GM12878 (cell line): ENCODE data around the gene NRXN3. TPM values are rescaled to one million over a fixed set of nuclear protein-coding genes. Genes with fewer than 3 reads are reported as not detected.

ENCODE experiments used
- ATAC-seq: fragments of 200-7000 bp; cut with Tn5 transposase; 3 replicates; pipeline ENCODE4 v1.9.1; 2020; ENCODE audit warnings: mild to moderate bottlenecking, moderate library complexity
- BruUV-seq: library from RNA; stranded (reverse); fragments of 400-500 nt; replicated peaks from 2 replicates; lab custom pipeline; 2021; lab: Mats Ljungman, UMichigan
- CTCF ChIA-PET: fragments of 300-600 bp; sonication (Branson Sonifier 250); formaldehyde crosslinking; extraction: SDS; loops from one replicate; lab custom pipeline; 2021; ENCODE audit warnings: inconsistent platforms; lab: Yijun Ruan, JAX
- POLR2A ChIA-PET: fragments of 350-600 bp; formaldehyde crosslinking; extraction: SDS; loops from one replicate; lab custom pipeline; 2021; ENCODE audit warnings: inconsistent platforms; lab: Charles Lee
- RAD21 ChIA-PET: fragments of 300-600 bp; sonication (Branson Sonifier 250); formaldehyde crosslinking; loops from one replicate; lab custom pipeline; 2023; ENCODE audit warnings: antibody characterized with exemption; ENCODE audit not compliant: unreplicated experiment; lab: Charles Lee
- SMC1A ChIA-PET: fragments of 300-600 bp; sonication (Branson Sonifier 250); formaldehyde crosslinking; loops from one replicate; lab custom pipeline; 2023; ENCODE audit not compliant: unreplicated experiment, uncharacterized antibody; lab: Charles Lee
- DNase-seq: peaks from one replicate; pipeline ENCODE4 v3.0.0-alpha.2; 2011; ENCODE audit warnings: low read depth, low spot score
- FAIRE-seq: peaks from 3 replicates; lab custom pipeline; 2011; peaks lifted over from hg19 to GRCh38; lab: Jason Lieb, UNC
- H2AFZ ChIP-seq: 2 replicates; pipeline ENCODE4 v1.6.0; 2011; ENCODE audit warnings: low read depth, low read length, control low read depth; ENCODE audit not compliant: control insufficient read depth
- H3K27ac ChIP-seq: 2 replicates; pipeline ENCODE4 v1.5.1; 2011; ENCODE audit warnings: control low read depth; ENCODE audit not compliant: control insufficient read depth, insufficient read depth
- H3K27me3 ChIP-seq, 2 experiments: replicated peaks in 1 of 2; 2 replicates each; pipeline versions ENCODE4 v1.6.0 to v1.6.1; 2011; ENCODE audit warnings: low read length in 1 of 2; ENCODE audit not compliant: control insufficient read depth in 2 of 2, insufficient read depth in 2 of 2
- H3K36me3 ChIP-seq, 2 experiments: 2 replicates each; pipeline ENCODE4 v1.5.1; 2011; ENCODE audit warnings: low read length in 1 of 2; ENCODE audit not compliant: control insufficient read depth in 2 of 2, insufficient read depth in 2 of 2
- H3K4me1 ChIP-seq: 2 replicates; pipeline ENCODE4 v1.6.1; 2011; ENCODE audit warnings: mild to moderate bottlenecking, low read length, moderate library complexity, mixed read lengths; ENCODE audit not compliant: control insufficient read depth, insufficient read depth
- H3K4me2 ChIP-seq: 2 replicates; pipeline ENCODE4 v1.6.0; 2011; ENCODE audit warnings: control low read depth; ENCODE audit not compliant: control insufficient read depth, insufficient read depth
- H3K4me3 ChIP-seq: fragments of 200-600 bp; sonication (generic); 2 replicates; pipeline ENCODE4 v1.5.1; 2016
- H3K79me2 ChIP-seq: 2 replicates; pipeline ENCODE4 v1.6.0; 2011; ENCODE audit warnings: low read length; ENCODE audit not compliant: control insufficient read depth, insufficient read depth
- H3K9ac ChIP-seq: 2 replicates; pipeline ENCODE4 v1.8.0; 2011; ENCODE audit warnings: low read length, control low read depth, mixed read lengths; ENCODE audit not compliant: control insufficient read depth, insufficient read depth
- H3K9me3 ChIP-seq: replicated peaks from 3 replicates; pipeline ENCODE4 v1.5.1; 2011; ENCODE audit warnings: mild to moderate bottlenecking, low read length; ENCODE audit not compliant: control insufficient read depth, insufficient read depth
- H4K20me1 ChIP-seq: 2 replicates; pipeline ENCODE4 v1.6.0; 2011; ENCODE audit not compliant: control insufficient read depth, insufficient read depth
- BACH1 ChIP-seq: fragments of 450-650 bp; IDR thresholded peaks from 2 replicates; pipeline ENCODE4 v1.6.1; 2017; ENCODE audit warnings: mild to moderate bottlenecking, borderline replicate concordance
- HDAC6 ChIP-seq: fragments of 200-600 bp; sonication (generic); IDR thresholded peaks from one replicate; pipeline ENCODE4 v1.8.0; 2017; ENCODE audit warnings: antibody characterized with exemption; ENCODE audit not compliant: unreplicated experiment
- MAX ChIP-seq: IDR thresholded peaks from 2 replicates; pipeline ENCODE4 v1.6.1; 2012; ENCODE audit warnings: low read depth, low read length, improper control_type of control experiment
- MEF2A ChIP-seq: IDR thresholded peaks from 2 replicates; pipeline ENCODE4 v1.6.1; 2011; ENCODE audit warnings: low read depth, mild to moderate bottlenecking, low read length, moderate library complexity; ENCODE audit not compliant: insufficient read depth
- MLLT1 ChIP-seq: fragments of 450-650 bp; IDR thresholded peaks from 2 replicates; pipeline ENCODE4 v1.6.1; 2016; ENCODE audit warnings: mild to moderate bottlenecking
- RFX5 ChIP-seq: IDR thresholded peaks from 2 replicates; pipeline ENCODE4 v1.6.1; 2011; ENCODE audit warnings: low read depth, low read length, improper control_type of control experiment
- SMAD1 ChIP-seq: fragments of 450-650 bp; IDR thresholded peaks from 2 replicates; pipeline ENCODE4 v1.6.1; 2018; ENCODE audit warnings: mild to moderate bottlenecking, low read depth; ENCODE audit not compliant: partially characterized antibody
- SMAD5 ChIP-seq: IDR thresholded peaks from 2 replicates; pipeline ENCODE4 v1.6.1; 2016; ENCODE audit warnings: antibody characterized with exemption, low read depth
- SMC3 ChIP-seq: IDR thresholded peaks from 2 replicates; pipeline ENCODE4 v1.6.1; 2011; ENCODE audit warnings: low read length, improper control_type of control experiment, borderline replicate concordance
- SREBF1 ChIP-seq: IDR thresholded peaks from 2 replicates; pipeline ENCODE4 v1.6.1; 2012; ENCODE audit warnings: mild to moderate bottlenecking, low read length
- TARDBP ChIP-seq: IDR thresholded peaks from 2 replicates; pipeline ENCODE4 v1.6.1; 2016; ENCODE audit warnings: borderline replicate concordance
- ZBED1 ChIP-seq: IDR thresholded peaks from 2 replicates; pipeline ENCODE4 v1.6.1; 2016; ENCODE audit warnings: borderline replicate concordance
- ZNF217 ChIP-seq: fragments of 450-650 bp; IDR thresholded peaks from 2 replicates; pipeline ENCODE4 v1.6.1; 2017; ENCODE audit warnings: antibody characterized with exemption, mild to moderate bottlenecking
- ZNF24 ChIP-seq: fragments of 450-650 bp; IDR thresholded peaks from 2 replicates; pipeline ENCODE4 v1.6.1; 2017; ENCODE audit warnings: antibody characterized with exemption, mild to moderate bottlenecking
- ZSCAN29 ChIP-seq: fragments of 450-650 bp; IDR thresholded peaks from 2 replicates; pipeline ENCODE4 v1.6.1; 2017; ENCODE audit warnings: mild to moderate bottlenecking, moderate library complexity
- WGBS: methylation state at CpG from one replicate; pipeline ENCODE4 v1.1.6; 2016; ENCODE audit warnings: low lambda C conversion rate; ENCODE audit not compliant: insufficient replicate concordance, insufficient coverage; ENCODE audit errors: missing lambda C conversion rate; 5-methylcytosine and 5-hydroxymethylcytosine counted together
- in situ Hi-C: fragments of 300-500 bp; cut with MboI; formaldehyde crosslinking; loops from 9 replicates; pipeline ENCODE4 v1.14.3; 2018; ENCODE audit warnings: mixed read lengths
- intact Hi-C: fragments of 100-400 bp; cut with micrococcal nuclease; formaldehyde crosslinking; loops from one replicate; pipeline ENCODE4 v1.14.2; 2022; ENCODE audit not compliant: unreplicated experiment
- polyA plus RNA-seq, 11 experiments: library from polyadenylated mRNA; depleted of rRNA in 4 of 11; unstranded in 6 of 11; stranded (reverse) in 5 of 11; fragments of >200 nt; fragmentation: Nextera tagmentation in 4 of 11; fragmentation: Illumina TruSeq in 1 of 11; extraction: Ambion mirVana in 4 of 11; extraction: Trizol in 1 of 11; gene quantifications; 1 replicate in 1 of 11; 2 replicates in 10 of 11; pipeline versions ENCODE4 v1.2.1 to v1.2.3, GENCODE V29; 2011 to 2016; ENCODE audit warnings: inconsistent platforms in 2 of 11, missing spikeins in 2 of 11, low read depth in 1 of 11
- total RNA-seq, 4 experiments: library from RNA; depleted of rRNA in 3 of 4; stranded (reverse); fragments of >200 nt in 3 of 4; fragmentation: Illumina TruSeq in 1 of 4; extraction: Trizol in 1 of 4; gene quantifications; 2 replicates each; pipeline versions ENCODE4 v1.2.1 to v1.2.3, GENCODE V29; 2013 to 2021
- TF ChIP-seq, protein P1 (sequence below): fragments of 450-650 bp; IDR thresholded peaks from 2 replicates; pipeline ENCODE4 v1.6.1; 2014; ENCODE audit warnings: mild to moderate bottlenecking

NRXN3 gene
- total and polyA plus RNA-seq, 10 of the 15 experiments (the other 5 are each of a cell fraction or from before 2014, with no cell fraction given) = 0.52 to 3.3 (median 1.4) TPM

- no TSS peak for BruUV-seq
- Histone ChIP-seq H3K36me3 (no peaks in the 10 kb centered on the region), H2AFZ (no peak overlapping the region), H3K4me3 (no peak overlapping the region), H3K4me2 (no peak overlapping the region), H3K27me3 (peaks cover 0 to 2% of the 10 kb centered on the region in 2 experiments; a peak in 1 of 4 replicates), H3K9ac (no peak overlapping the region), H3K27ac (no peak overlapping the region), H3K79me2 (no peaks in the 10 kb centered on the region), H4K20me1 (no peaks in the 10 kb centered on the region), H3K9me3 (no peaks in the 10 kb centered on the region), H3K4me1 (no peaks in the 10 kb centered on the region)
- SMC1A ChIA-PET = no interaction called here
- FAIRE-seq = no peak
- no peak for ATAC-seq
- in situ Hi-C loops (no loop called here), intact Hi-C loops (no loop called here)
- POLR2A ChIA-PET = no interaction called here
- TF ChIP-seq SREBF1 (no peak), HDAC6 (no peak)
- 27% methylated on average over 3 of the region's 3 CpGs for WGBS
- DNase-seq = no peak
- RAD21 ChIA-PET = no interaction called here
- CTCF ChIA-PET = no interaction called here
Measured at GRCh38 chr14:78355109-78355508, 184.9 kb downstream of the NRXN3 start.

GRCh38 chr14:78356391-78356790 lies 186.2 kb downstream of the NRXN3 start:
- intact Hi-C loops (no loop called here), in situ Hi-C loops (no loop called here)
- ATAC-seq (no peak), FAIRE-seq (no peak), DNase-seq (no peak)
- ChIA-PET CTCF (no interaction called here), SMC1A (no interaction called here), POLR2A (no interaction called here), RAD21 (no interaction called here)
- H3K27ac ChIP-seq = no peak overlapping the region
- H4K20me1 ChIP-seq = no peaks in the 10 kb centered on the region
- H3K9me3 ChIP-seq = no peaks in the 10 kb centered on the region
- BruUV-seq = no TSS peak
- no peak overlapping the region for H3K4me2 ChIP-seq
- H3K27me3 ChIP-seq = peaks cover 0 to 2% of the 10 kb centered on the region in 2 experiments; a peak in 1 of 4 replicates
- no peak overlapping the region for H3K4me3 ChIP-seq
- H2AFZ ChIP-seq = no peak overlapping the region
- no peak overlapping the region for H3K9ac ChIP-seq
- TF ChIP-seq RFX5 (no peak), SMAD5 (no peak), ZNF24 (no peak), ZNF217 (no peak), ZBED1 (no peak), BACH1 (no peak), SMC3 (no peak), SMAD1 (no peak), ZSCAN29 (no peak), MLLT1 (no peak), TARDBP (no peak), MEF2A (no peak), MAX (no peak)
- TF ChIP-seq, protein P1, sequence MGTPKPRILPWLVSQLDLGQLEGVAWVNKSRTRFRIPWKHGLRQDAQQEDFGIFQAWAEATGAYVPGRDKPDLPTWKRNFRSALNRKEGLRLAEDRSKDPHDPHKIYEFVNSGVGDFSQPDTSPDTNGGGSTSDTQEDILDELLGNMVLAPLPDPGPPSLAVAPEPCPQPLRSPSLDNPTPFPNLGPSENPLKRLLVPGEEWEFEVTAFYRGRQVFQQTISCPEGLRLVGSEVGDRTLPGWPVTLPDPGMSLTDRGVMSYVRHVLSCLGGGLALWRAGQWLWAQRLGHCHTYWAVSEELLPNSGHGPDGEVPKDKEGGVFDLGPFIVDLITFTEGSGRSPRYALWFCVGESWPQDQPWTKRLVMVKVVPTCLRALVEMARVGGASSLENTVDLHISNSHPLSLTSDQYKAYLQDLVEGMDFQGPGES = no peak
- H3K36me3 ChIP-seq = no peaks in the 10 kb centered on the region
- WGBS = 15% methylated on average over 3 of the region's 3 CpGs
- H3K4me1 ChIP-seq = no peaks in the 10 kb centered on the region
- no peaks in the 10 kb centered on the region for H3K79me2 ChIP-seq
